H1 (cell line): ENCODE results near the gene CAMK2G. TPM values are rescaled to one million over a fixed set of nuclear protein-coding genes. Genes with fewer than 3 reads are reported as not detected.

ENCODE experiments used
- CTCF ChIA-PET: fragments of 300-600 bp; sonication (Branson Sonifier 250); formaldehyde crosslinking; loops from one replicate; lab custom pipeline; 2021; ENCODE audit not compliant: partially characterized antibody; lab: Charles Lee
- POLR2A ChIA-PET: fragments of 300-600 bp; sonication (Branson Sonifier 250); formaldehyde crosslinking; loops from one replicate; lab custom pipeline; 2021; ENCODE audit warnings: inconsistent platforms; ENCODE audit not compliant: partially characterized antibody; lab: Charles Lee
- DNase-seq, 2 experiments: peaks; one replicate each; pipeline versions ENCODE4 v3.0.0 to v3.0.0-alpha.2; 2010 to 2022; ENCODE audit warnings: low spot score in 2 of 2, low read depth in 1 of 2, mixed read lengths in 1 of 2
- FAIRE-seq: peaks from 2 replicates; lab custom pipeline; 2011; peaks lifted over from hg19 to GRCh38; lab: Jason Lieb, UNC
- H2AFZ ChIP-seq: 2 replicates; pipeline ENCODE4 v1.8.1; 2012; ENCODE audit warnings: low read length, inconsistent platforms
- H2AK5ac ChIP-seq: 2 replicates; pipeline ENCODE4 v1.6.1; 2013; ENCODE audit warnings: low read depth, low read length
- H2BK120ac ChIP-seq: replicated peaks from 2 replicates; pipeline ENCODE3; 2013; ENCODE audit warnings: low read depth, low read length, inconsistent platforms
- H2BK12ac ChIP-seq: 2 replicates; pipeline ENCODE4 v1.6.1; 2013; ENCODE audit warnings: low read depth, low read length
- H2BK15ac ChIP-seq: 2 replicates; pipeline ENCODE4 v1.6.1; 2013; ENCODE audit warnings: low read length
- H2BK20ac ChIP-seq: 2 replicates; pipeline ENCODE4 v1.6.1; 2013; ENCODE audit warnings: low read length
- H2BK5ac ChIP-seq: 2 replicates; pipeline ENCODE4 v1.6.1; 2013; ENCODE audit warnings: low read depth, low read length
- H3K14ac ChIP-seq: 2 replicates; pipeline ENCODE4 v1.6.1; 2013; ENCODE audit warnings: inconsistent platforms; ENCODE audit not compliant: insufficient read length
- H3K18ac ChIP-seq: 2 replicates; pipeline ENCODE4 v1.6.1; 2013; ENCODE audit warnings: low read length; ENCODE audit errors: extremely low read depth
- H3K23ac ChIP-seq: 2 replicates; pipeline ENCODE4 v1.6.1; 2013; ENCODE audit warnings: inconsistent platforms; ENCODE audit not compliant: insufficient read length
- H3K23me2 ChIP-seq: 2 replicates; pipeline ENCODE4 v1.6.1; 2013; ENCODE audit warnings: low read depth, low read length
- H3K27ac ChIP-seq: 2 replicates; pipeline ENCODE4 v1.6.1; 2011; ENCODE audit warnings: low read depth, low read length, inconsistent platforms
- H3K27me3 ChIP-seq, 4 experiments: replicated peaks in 1 of 4; 1 replicate in 1 of 4; 2 replicates in 3 of 4; pipeline versions ENCODE4 v1.6.1 to v1.8.1; 2011 to 2013; ENCODE audit warnings: low read length in 3 of 4, mild to moderate bottlenecking in 3 of 4, inconsistent platforms in 2 of 4, mixed read lengths in 2 of 4, moderate library complexity in 1 of 4; ENCODE audit not compliant: control insufficient read depth in 3 of 4, insufficient read depth in 3 of 4; ENCODE audit errors: extremely low read depth in 1 of 4
- H3K36me3 ChIP-seq, 4 experiments: 2 replicates each; pipeline versions ENCODE4 v1.6.1 to v1.8.1; 2011 to 2013; ENCODE audit warnings: mild to moderate bottlenecking in 4 of 4, low read length in 3 of 4, moderate library complexity in 2 of 4, control low read depth in 1 of 4, inconsistent platforms in 1 of 4; ENCODE audit not compliant: insufficient read depth in 4 of 4, control insufficient read depth in 2 of 4
- H3K4ac ChIP-seq: replicated peaks from 2 replicates; pipeline ENCODE3; 2013; ENCODE audit warnings: low read length, low read depth, mixed read lengths, inconsistent platforms; ENCODE audit not compliant: insufficient read length
- H3K4me1 ChIP-seq, 4 experiments: replicated peaks in 1 of 4; 1 replicate in 1 of 4; 2 replicates in 3 of 4; pipeline versions ENCODE4 v1.6.1 to v1.8.1; 2011 to 2013; ENCODE audit warnings: low read length in 3 of 4, inconsistent platforms in 2 of 4, mixed read lengths in 1 of 4; ENCODE audit not compliant: insufficient read depth in 4 of 4, control insufficient read depth in 3 of 4
- H3K4me2 ChIP-seq, 2 experiments: 2 replicates each; pipeline versions ENCODE4 v1.6.1 to v1.8.1; 2011 to 2013; ENCODE audit warnings: low read depth in 2 of 2, low read length in 2 of 2, control low read depth in 1 of 2, inconsistent platforms in 1 of 2, mild to moderate bottlenecking in 1 of 2; ENCODE audit not compliant: insufficient read depth in 1 of 2
- H3K4me3 ChIP-seq, 4 experiments: fragments of 200-600, 300-600 bp in 1 of 4; sonication (generic), shearing (Covaris generic), sonication (Bioruptor Twin) in 1 of 4; 2 replicates each; pipeline versions ENCODE4 v1.5.1 to v1.8.1; 2011 to 2016; ENCODE audit warnings: low read length in 4 of 4, low read depth in 3 of 4, control low read depth in 2 of 4, inconsistent platforms in 2 of 4, mild to moderate bottlenecking in 2 of 4, mixed read lengths in 1 of 4, moderate library complexity in 1 of 4; ENCODE audit not compliant: insufficient read depth in 2 of 4; ENCODE audit errors: extremely low read depth in 1 of 4
- H3K56ac ChIP-seq: replicated peaks from 2 replicates; pipeline ENCODE3; 2013; ENCODE audit warnings: low read depth, mild to moderate bottlenecking, mixed read lengths, low read length, inconsistent platforms; ENCODE audit not compliant: insufficient read length
- H3K79me1 ChIP-seq: 2 replicates; pipeline ENCODE4 v1.6.1; 2013; ENCODE audit warnings: low read depth, low read length, control low read depth
- H3K79me2 ChIP-seq, 2 experiments: 2 replicates each; pipeline versions ENCODE4 v1.6.1 to v1.8.1; 2012 to 2013; ENCODE audit warnings: low read length in 2 of 2, mild to moderate bottlenecking in 2 of 2, inconsistent platforms in 1 of 2; ENCODE audit not compliant: insufficient read depth in 2 of 2, control insufficient read depth in 1 of 2
- H3K9ac ChIP-seq, 4 experiments: replicated peaks in 1 of 4; 1 replicate in 1 of 4; 2 replicates in 3 of 4; pipeline versions ENCODE4 v1.6.1 to v1.8.1; 2011 to 2013; ENCODE audit warnings: low read depth in 3 of 4, low read length in 3 of 4, control low read depth in 2 of 4, mild to moderate bottlenecking in 2 of 4, moderate library complexity in 2 of 4, inconsistent platforms in 1 of 4; ENCODE audit errors: extremely low read depth in 1 of 4
- H3K9me3 ChIP-seq, 2 experiments: 2 replicates each; pipeline versions ENCODE4 v1.6.1 to v1.8.1; 2012 to 2013; ENCODE audit warnings: mild to moderate bottlenecking in 2 of 2, moderate library complexity in 2 of 2, control low read depth in 1 of 2, inconsistent platforms in 1 of 2, low read depth in 1 of 2, low read length in 1 of 2, mixed read lengths in 1 of 2; ENCODE audit not compliant: insufficient read depth in 2 of 2
- H4K20me1 ChIP-seq, 2 experiments: replicated peaks in 1 of 2; 2 replicates each; pipeline versions ENCODE3 to v1.8.1; 2011 to 2013; ENCODE audit warnings: inconsistent platforms in 2 of 2, low read length in 2 of 2, mild to moderate bottlenecking in 1 of 2; ENCODE audit not compliant: insufficient read depth in 2 of 2, control insufficient read depth in 1 of 2
- H4K5ac ChIP-seq: 2 replicates; pipeline ENCODE4 v1.6.1; 2013; ENCODE audit warnings: low read length, low read depth, mixed read lengths, inconsistent platforms; ENCODE audit not compliant: insufficient read length
- H4K8ac ChIP-seq: 2 replicates; pipeline ENCODE4 v1.8.0; 2013; ENCODE audit warnings: mild to moderate bottlenecking, moderate library complexity, low read length, inconsistent platforms; ENCODE audit not compliant: insufficient read depth; ENCODE audit errors: extremely low read depth
- H4K91ac ChIP-seq: replicated peaks from 2 replicates; pipeline ENCODE3; 2013; ENCODE audit warnings: low read length, mixed read lengths, inconsistent platforms; ENCODE audit not compliant: insufficient read length
- CREB1 ChIP-seq: IDR thresholded peaks from 2 replicates; pipeline ENCODE4 v1.6.1; 2012; ENCODE audit warnings: inconsistent platforms
- GABPA ChIP-seq: IDR thresholded peaks from 2 replicates; pipeline ENCODE4 v1.6.1; 2011; ENCODE audit warnings: mild to moderate bottlenecking, low read length, moderate library complexity, borderline replicate concordance; ENCODE audit not compliant: insufficient read depth
- JUN ChIP-seq: IDR thresholded peaks from 2 replicates; pipeline ENCODE4 v1.6.1; 2011; ENCODE audit warnings: low read depth, mild to moderate bottlenecking, improper control_type of control experiment, low read length
- MAFK ChIP-seq: IDR thresholded peaks from 2 replicates; pipeline ENCODE4 v1.6.1; 2012; ENCODE audit warnings: low read depth, mild to moderate bottlenecking, improper control_type of control experiment, low read length
- MAX ChIP-seq: IDR thresholded peaks from 2 replicates; pipeline ENCODE4 v1.6.1; 2012; ENCODE audit warnings: inconsistent platforms
- POLR2A ChIP-seq, 2 experiments: IDR thresholded peaks; 1 replicate in 1 of 2; 2 replicates in 1 of 2; pipeline ENCODE4 v1.6.1; 2011; ENCODE audit warnings: low read depth in 2 of 2, low read length in 2 of 2, mild to moderate bottlenecking in 2 of 2; ENCODE audit errors: control extremely low read depth in 1 of 2
- SP4 ChIP-seq: IDR thresholded peaks from 2 replicates; pipeline ENCODE4 v1.6.1; 2012; ENCODE audit warnings: low read length, inconsistent platforms
- SUZ12 ChIP-seq: fragments of 200-600 bp; sonication (generic); IDR thresholded peaks from 2 replicates; pipeline ENCODE4 v1.6.1; 2012; ENCODE audit warnings: mild to moderate bottlenecking, inconsistent platforms, low read length, moderate library complexity, mixed read lengths
- WGBS, 2 experiments: shearing (Covaris generic) in 1 of 2; methylation state at CpG; one replicate each; pipeline versions ENCODE4 v1.1.6 to v1.1.7; 2013 to 2015; ENCODE audit warnings: low lambda C conversion rate in 2 of 2, mixed read lengths in 2 of 2, inconsistent platforms in 1 of 2, low coverage in 1 of 2, missing lambda C conversion rate in 1 of 2; ENCODE audit not compliant: insufficient replicate concordance in 2 of 2, insufficient coverage in 1 of 2, insufficient read length in 1 of 2; ENCODE audit errors: extremely low coverage in 1 of 2, missing lambda C conversion rate in 1 of 2; 5-methylcytosine and 5-hydroxymethylcytosine counted together
- polyA plus RNA-seq, 7 experiments: library from polyadenylated mRNA; depleted of rRNA in 3 of 7; stranded (reverse) in 5 of 7; unstranded in 2 of 7; fragments of >200 nt in 5 of 7; fragments of 200-250 nt in 2 of 7; gene quantifications; 1 replicate in 5 of 7; 2 replicates in 1 of 7; 4 replicates in 1 of 7; pipeline versions ENCODE4 v1.2.1 to v1.2.3, GENCODE V29; 2011 to 2013; ENCODE audit warnings: missing spikeins in 2 of 7, mixed read lengths in 2 of 7
- total RNA-seq: library from RNA; stranded (reverse); fragmentation: NEBNext Ultra II Directional; extraction: Animal tissue kit (Norgen Biotek cat#: 25700); gene quantifications from 2 replicates; pipeline ENCODE4 v1.2.1, GENCODE V29; 2021

CAMK2G gene
- total and polyA plus RNA-seq, 2 of the 8 experiments (the other 6 are each of a cell fraction or from before 2014, with no cell fraction given): 28.9 to 31.7 TPM

DNA sequence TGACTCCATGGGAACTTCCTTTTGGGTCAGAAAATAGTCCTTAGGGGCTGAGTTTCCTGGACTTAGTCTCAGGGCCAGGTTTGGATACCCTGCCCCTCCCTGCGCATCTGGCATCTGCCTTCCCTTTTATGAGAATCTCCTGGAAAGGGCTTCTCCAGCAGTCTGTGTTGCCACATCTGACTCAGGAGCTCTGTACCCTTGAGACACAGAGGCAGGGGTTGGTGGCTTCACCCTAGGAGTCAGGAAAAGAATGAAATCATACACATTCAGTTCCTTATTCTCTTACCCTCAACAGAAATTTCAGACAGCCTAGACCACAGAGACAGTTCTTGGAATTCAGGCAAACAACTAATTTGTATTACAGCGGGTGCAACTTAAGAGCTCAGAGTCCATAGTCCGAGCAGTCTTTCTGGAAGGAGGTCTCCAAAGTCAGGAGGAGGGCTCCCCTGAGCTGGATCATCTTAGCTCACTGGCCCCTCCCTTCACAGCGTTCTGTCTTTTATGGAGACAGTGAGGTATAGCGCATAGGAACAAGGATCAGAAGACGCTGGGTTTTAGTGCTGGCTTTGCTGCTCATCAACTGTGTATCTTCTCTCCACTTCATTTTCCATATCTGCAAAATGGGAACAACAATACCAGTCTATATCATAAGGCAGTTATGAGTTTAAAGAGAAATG is 33.6 kb upstream of the CAMK2G start:
- no peak overlapping the region for H3K27ac ChIP-seq

More for the DNA sequence above, 33.6 kb upstream of the CAMK2G start:
- 0 out of 2 replicates have a peak overlapping the region, but pooled peaks have one; percentile 55 for H3K18ac ChIP-seq
- H2AFZ ChIP-seq: no peak overlapping the region
- H3K4me2 ChIP-seq: no peak overlapping the region; a peak in 1 of 4 replicates
- peak overlapping the region; percentile 90; the same call in 1 of the 2 replicates for H2BK12ac ChIP-seq
- peaks cover 3 to 19% (median 12%) of the 10 kb centered on the region in 4 experiments; a peak in 6 of 7 replicates for H3K27me3 ChIP-seq
- H3K4me3 ChIP-seq: no peak overlapping the region
- H4K8ac ChIP-seq: no peak overlapping the region
- H3K56ac ChIP-seq: no peak overlapping the region
- peak overlapping the region; percentile 48; the same call in 1 of the 2 replicates for H2AK5ac ChIP-seq
- no peak overlapping the region for H3K23ac ChIP-seq
- no peaks in the 10 kb centered on the region for H3K36me3 ChIP-seq
- 0 out of 2 replicates have a peak overlapping the region, but pooled peaks have one; percentile 1 for H2BK15ac ChIP-seq
- no peaks in the 10 kb centered on the region for H3K9me3 ChIP-seq
- H4K91ac ChIP-seq: no peak overlapping the region
- ChIA-PET CTCF (interaction anchor here (3.1 to 14.8 kb wide), 3 partner anchors 21 to 33 kb away, joined by 17 to 103 read pairs (median 21); no protein-coding TSS in a partner anchor), POLR2A (interaction anchor here (0.7 to 4.2 kb wide), 10 partner anchors 9 to 124 kb away, joined by 3 to 23 read pairs (median 6); partner anchors contain the start of gene VCL)
- H4K5ac ChIP-seq: no peak overlapping the region
- H3K4ac ChIP-seq: no peak overlapping the region
- H4K20me1 ChIP-seq: no peaks in the 10 kb centered on the region
- no peak overlapping the region; a peak in 1 of 7 replicates for H3K9ac ChIP-seq
- WGBS, 2 experiments: 94% methylated on average over 6 of the region's 6 CpGs; no CpG with 5 or more reads in 1 of the 2 experiments
- FAIRE-seq (no peak), DNase-seq (no peak)
- peaks cover 15 to 24% (median 20%) of the 10 kb centered on the region in 4 experiments for H3K4me1 ChIP-seq
- peak overlapping the region; percentile 71; the same call in 1 of the 2 replicates for H2BK5ac ChIP-seq
- no peak overlapping the region for H3K14ac ChIP-seq
- no peaks in the 10 kb centered on the region for H3K79me2 ChIP-seq
- peaks cover 12% of the 10 kb centered on the region; the same call in 1 of the 2 replicates for H3K23me2 ChIP-seq
- no peak overlapping the region for H2BK120ac ChIP-seq
- no peaks in the 10 kb centered on the region; the same call in 1 of the 2 replicates for H3K79me1 ChIP-seq
- peak overlapping the region; percentile 38 for H2BK20ac ChIP-seq
- TF ChIP-seq JUN: no peak
- TF ChIP-seq MAX: no peak
- no peak for TF ChIP-seq GABPA
- no peak for TF ChIP-seq MAFK
- TF ChIP-seq CREB1: no peak
- no peak for TF ChIP-seq SUZ12
- TF ChIP-seq SP4: no peak
- TF ChIP-seq POLR2A (IDR thresholded peaks at IDR 0.05; ENCODE audit: control extremely low read depth in 1 of 2, low read depth in 2 of 2, low read length in 2 of 2): no peak
